Kidney (tissue), 22 donors: ENCODE data around the gene NAA40. TPM values are rescaled to one million over a fixed set of nuclear protein-coding genes. Genes with fewer than 3 reads are reported as not detected.

ENCODE experiments used
- DNase-seq, 5 donors: peaks; one replicate each; pipeline ENCODE4 v3.0.0-alpha.2; 2013 to 2020
- FAIRE-seq: peaks from 2 replicates; lab custom pipeline; 2012; peaks lifted over from hg19 to GRCh38; lab: Jason Lieb, UNC
- H3K27ac ChIP-seq, 2 donors: one replicate each; pipeline ENCODE4 v1.7.0; 2013; ENCODE audit warnings: low read depth in 2 of 2, low read length in 2 of 2, inconsistent platforms in 1 of 2
- H3K27me3 ChIP-seq: one replicate; pipeline ENCODE4 v1.7.1; 2013; ENCODE audit warnings: low read length, inconsistent platforms; ENCODE audit not compliant: control insufficient read depth, insufficient read depth
- H3K36me3 ChIP-seq, 3 donors: one replicate each; pipeline versions ENCODE4 v1.7.0 to v1.7.1; 2013; ENCODE audit warnings: low read length in 3 of 3, control low read depth in 1 of 3, inconsistent platforms in 1 of 3; ENCODE audit not compliant: insufficient read depth in 3 of 3, control insufficient read depth in 2 of 3
- H3K4me1 ChIP-seq, 3 donors: one replicate each; pipeline versions ENCODE4 v1.7.0 to v1.7.1; 2013; ENCODE audit warnings: low read length in 3 of 3, inconsistent platforms in 1 of 3, low read depth in 1 of 3; ENCODE audit not compliant: control insufficient read depth in 2 of 3, insufficient read depth in 2 of 3
- H3K4me3 ChIP-seq, 3 donors: one replicate each; pipeline versions ENCODE4 v1.7.0 to v1.8.1; 2013; ENCODE audit warnings: low read length in 3 of 3, control low read depth in 1 of 3, inconsistent platforms in 1 of 3
- H3K9ac ChIP-seq, 3 donors: one replicate each; pipeline versions ENCODE4 v1.7.0 to v1.7.1; 2013; ENCODE audit warnings: low read length in 3 of 3, control low read depth in 1 of 3, inconsistent platforms in 1 of 3
- H3K9me3 ChIP-seq, 3 donors: one replicate each; pipeline versions ENCODE4 v1.7.0 to v1.7.1; 2013; ENCODE audit warnings: low read length in 3 of 3, control low read depth in 1 of 3, inconsistent platforms in 1 of 3; ENCODE audit not compliant: control insufficient read depth in 2 of 3, insufficient read depth in 1 of 3
- CTCF ChIP-seq: IDR thresholded peaks from 3 replicates; pipeline ENCODE4 v1.5.1; 2012; ENCODE audit warnings: mild to moderate bottlenecking, moderate library complexity, borderline replicate concordance; ENCODE audit not compliant: insufficient read depth; ENCODE audit errors: extremely low read depth
- intact Hi-C: fragments of 100-400 bp; cut with DNase I; formaldehyde crosslinking; loops from one replicate; pipeline ENCODE4 v1.11.1; 2022
- long read RNA-seq, 10 donors: library from polyadenylated mRNA in 1 of 10; unstranded in 1 of 10; transcript quantifications; one replicate each; pipeline ENCODE4 v2.0.0 and lab custom pipeline, GENCODE V29; 2021 to 2026
- polyA plus RNA-seq: library from polyadenylated mRNA; stranded (reverse); fragments of 350-450 nt; fragmentation: Illumina TruSeq; extraction: RNeasy Lipid Tissue Mini Kit (QIAGEN cat#74804); gene quantifications from one replicate; pipeline ENCODE4 v1.2.3, GENCODE V29; 2014; ENCODE audit warnings: low read depth, low replicate concordance; ENCODE audit not compliant: insufficient read depth
- total RNA-seq: library from RNA; stranded (reverse); fragmentation: NEBNext Ultra II Directional; extraction: Animal tissue kit (Norgen Biotek cat#: 25700); gene quantifications from one replicate; pipeline ENCODE4 v1.2.1, GENCODE V29; 2021
- donor health status: control.
- donor health status: control.
- donor health status: control.
- donor health status: control.
- donor health status: control.
- donor health status: DM: yes; HTN: yes; CAD: no.
- donor health status: Normal renal cell carcinoma (clear cell type).

Gene NAA40
- total RNA-seq (27.2 TPM), polyA plus RNA-seq (11.8 TPM)
- long read RNA-seq, donor 1, full-length matches to known transcripts: 8 of 8 reads
- long read RNA-seq, donor 1, partial matches to known transcripts: 0 of 8 reads
- long read RNA-seq, donor 1, other reads (novel, unspliced or antisense): 0 of 8 reads
- long read RNA-seq, donor 2, full-length matches to known transcripts: 8 of 8 reads
- long read RNA-seq, donor 2, partial matches to known transcripts: 0 of 8 reads
- long read RNA-seq, donor 2, other reads (novel, unspliced or antisense): 0 of 8 reads
- long read RNA-seq, donor 3, transcript NAA40-202 (8 exons, 3,664 nt): major isoform, 5 of 7 reads
- long read RNA-seq, donor 3, partial matches to known transcripts: 0 of 7 reads
- long read RNA-seq, donor 3, other reads (novel, unspliced or antisense): 0 of 7 reads
- long read RNA-seq, donor 4, partial matches to known transcripts: 0 of 4 reads
- long read RNA-seq, donor 4, other reads (novel, unspliced or antisense): 0 of 4 reads
- long read RNA-seq, donor 5: 0 reads
- long read RNA-seq, donor 6, partial matches to known transcripts: 0 of 2 reads
- long read RNA-seq, donor 6, other reads (novel, unspliced or antisense): 0 of 2 reads
- long read RNA-seq, donor 7, transcript NAA40-202 (8 exons, 3,664 nt): major isoform, 7 of 12 reads
- long read RNA-seq, donor 7, partial matches to known transcripts: 0 of 12 reads
- long read RNA-seq, donor 7, other reads (novel, unspliced or antisense): 4 of 12 reads
- long read RNA-seq, donor 8, full-length matches to known transcripts: 5 of 5 reads
- long read RNA-seq, donor 8, partial matches to known transcripts: 0 of 5 reads
- long read RNA-seq, donor 8, other reads (novel, unspliced or antisense): 0 of 5 reads
- long read RNA-seq, donor 9, partial matches to known transcripts: 0 of 3 reads
- long read RNA-seq, donor 9, other reads (novel, unspliced or antisense): 0 of 3 reads
- long read RNA-seq, donor 10, partial matches to known transcripts: 0 of 1 reads
- long read RNA-seq, donor 10, other reads (novel, unspliced or antisense): 0 of 1 reads

- peak within 1 kb of the TSS; percentile 72 for H3K27ac ChIP-seq
- no peaks in the 10 kb centered on the region for H3K36me3 ChIP-seq
- no peaks in the 10 kb centered on the region for H3K27me3 ChIP-seq
- DNase-seq: peak; percentile 97 to 99 (median 98)
- no peaks in the 10 kb centered on the region for H3K9me3 ChIP-seq
- peaks cover 0 to 13% (median 4%) of the 10 kb centered on the region in 3 donors for H3K4me1 ChIP-seq
- H3K9ac ChIP-seq: peak within 1 kb of the TSS; percentile 55 to 81 (median 68)
- intact Hi-C loops: no loop called here
- peak within 1 kb of the TSS; percentile 80 to 82 (median 81) for H3K4me3 ChIP-seq
- no peak for TF ChIP-seq CTCF
- FAIRE-seq: no peak
Observed at GRCh38 chr11:63938479-63939396, at the start of gene NAA40. NAA40 (plus strand) TSS chr11:63939002; CDS start chr11:63939097, 95 bp downstream.

- Histone ChIP-seq H3K4me3 (peak overlapping the region in 2 of 3 donors; percentile 60 to 68), H3K9me3 (no peaks in the 10 kb centered on the region), H3K27me3 (no peaks in the 10 kb centered on the region), H3K36me3 (no peaks in the 10 kb centered on the region), H3K9ac (peak overlapping the region in 2 of 3 donors; percentile 16 to 73), H3K4me1 (peaks cover 2 to 46% (median 32%) of the 10 kb centered on the region in 3 donors), H3K27ac (peak overlapping the region; percentile 91 to 95)
- intact Hi-C loops: no loop called here
- no peak for TF ChIP-seq CTCF
- FAIRE-seq: no peak
- no peak for DNase-seq
Observed at GRCh38 chr11:63889344-63889743, 49.5 kb upstream of the NAA40 start.

GRCh38 chr11:63890368-63890767, 48.4 kb upstream of the NAA40 start:
- TF ChIP-seq CTCF: no peak
- Histone ChIP-seq H3K27ac (no peak overlapping the region), H3K36me3 (peaks cover 0 to 5% (median 3%) of the 10 kb centered on the region in 3 donors), H3K4me3 (no peak overlapping the region), H3K9ac (no peak overlapping the region), H3K27me3 (no peaks in the 10 kb centered on the region), H3K9me3 (no peaks in the 10 kb centered on the region), H3K4me1 (peaks cover 2 to 44% (median 32%) of the 10 kb centered on the region in 3 donors)
- DNase-seq (no peak), FAIRE-seq (no peak)
- intact Hi-C loops: no loop called here
